Panc1 (cell line): ENCODE data around the gene MACC1.

Source experiments
- CTCF ChIP-seq: fragments of 450-650 bp; IDR thresholded peaks from 2 replicates; pipeline ENCODE4 v1.5.1; 2017; ENCODE audit warnings: mild to moderate bottlenecking
- TF ChIP-seq, protein P1 (sequence below), 2 experiments: IDR thresholded peaks; 2 replicates each; pipeline ENCODE4 v1.6.1; 2011 to 2012; ENCODE audit warnings: low read depth in 2 of 2, control low read depth in 1 of 2, low read length in 1 of 2, mild to moderate bottlenecking in 1 of 2, moderate library complexity in 1 of 2; ENCODE audit not compliant: insufficient read depth in 1 of 2

GRCh38 chr7:20219062-20219445 lies 1.9 kb upstream of the MACC1 start:
- TF ChIP-seq CTCF, result no peak
- TF ChIP-seq, protein P1, sequence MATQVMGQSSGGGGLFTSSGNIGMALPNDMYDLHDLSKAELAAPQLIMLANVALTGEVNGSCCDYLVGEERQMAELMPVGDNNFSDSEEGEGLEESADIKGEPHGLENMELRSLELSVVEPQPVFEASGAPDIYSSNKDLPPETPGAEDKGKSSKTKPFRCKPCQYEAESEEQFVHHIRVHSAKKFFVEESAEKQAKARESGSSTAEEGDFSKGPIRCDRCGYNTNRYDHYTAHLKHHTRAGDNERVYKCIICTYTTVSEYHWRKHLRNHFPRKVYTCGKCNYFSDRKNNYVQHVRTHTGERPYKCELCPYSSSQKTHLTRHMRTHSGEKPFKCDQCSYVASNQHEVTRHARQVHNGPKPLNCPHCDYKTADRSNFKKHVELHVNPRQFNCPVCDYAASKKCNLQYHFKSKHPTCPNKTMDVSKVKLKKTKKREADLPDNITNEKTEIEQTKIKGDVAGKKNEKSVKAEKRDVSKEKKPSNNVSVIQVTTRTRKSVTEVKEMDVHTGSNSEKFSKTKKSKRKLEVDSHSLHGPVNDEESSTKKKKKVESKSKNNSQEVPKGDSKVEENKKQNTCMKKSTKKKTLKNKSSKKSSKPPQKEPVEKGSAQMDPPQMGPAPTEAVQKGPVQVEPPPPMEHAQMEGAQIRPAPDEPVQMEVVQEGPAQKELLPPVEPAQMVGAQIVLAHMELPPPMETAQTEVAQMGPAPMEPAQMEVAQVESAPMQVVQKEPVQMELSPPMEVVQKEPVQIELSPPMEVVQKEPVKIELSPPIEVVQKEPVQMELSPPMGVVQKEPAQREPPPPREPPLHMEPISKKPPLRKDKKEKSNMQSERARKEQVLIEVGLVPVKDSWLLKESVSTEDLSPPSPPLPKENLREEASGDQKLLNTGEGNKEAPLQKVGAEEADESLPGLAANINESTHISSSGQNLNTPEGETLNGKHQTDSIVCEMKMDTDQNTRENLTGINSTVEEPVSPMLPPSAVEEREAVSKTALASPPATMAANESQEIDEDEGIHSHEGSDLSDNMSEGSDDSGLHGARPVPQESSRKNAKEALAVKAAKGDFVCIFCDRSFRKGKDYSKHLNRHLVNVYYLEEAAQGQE (IDR thresholded peaks at IDR 0.05; ENCODE audit: insufficient read depth in 1 of 2, low read depth in 2 of 2, low read length in 1 of 2), result no peak
